ENCODE results near the gene SLC35F3. TPM values are rescaled to one million over a fixed set of nuclear protein-coding genes. Genes with fewer than 3 reads are reported as not detected.

SLC35F3 gene
- polyA plus RNA-seq, 1 donor from 2014 or later = 13.9 TPM

DNA sequence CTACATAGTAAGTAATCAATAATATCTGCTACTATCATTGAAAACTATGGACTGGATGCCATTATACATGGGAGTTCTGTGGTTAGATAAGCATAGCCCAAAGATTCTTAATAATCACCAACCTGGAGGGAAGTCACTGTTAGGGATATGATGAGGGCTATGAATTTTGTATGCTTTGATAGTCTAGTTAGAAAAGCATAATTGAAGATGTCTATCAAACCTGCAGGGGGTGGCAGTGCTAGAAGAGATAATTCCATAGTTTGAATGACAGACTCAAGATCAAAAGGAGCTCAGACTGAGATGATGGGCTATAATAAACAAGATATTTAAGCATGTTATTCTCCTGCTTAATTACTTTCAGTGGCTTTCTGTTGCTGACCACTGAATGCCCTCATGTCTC lies 453.4 kb downstream of the SLC35F3 start:
- no peak overlapping the region for H3K9ac ChIP-seq (ENCODE audit: low read length)
- TF ChIP-seq TAF1 (IDR thresholded peaks at IDR 0.05; ENCODE audit: low read depth) (no peak), POLR2AphosphoS5 (IDR thresholded peaks at IDR 0.05) (peak; percentile 59), EP300 (conservative IDR thresholded peaks at IDR 0.05; ENCODE audit: poor library complexity, severe bottlenecking) (peak; percentile 76)

DNA sequence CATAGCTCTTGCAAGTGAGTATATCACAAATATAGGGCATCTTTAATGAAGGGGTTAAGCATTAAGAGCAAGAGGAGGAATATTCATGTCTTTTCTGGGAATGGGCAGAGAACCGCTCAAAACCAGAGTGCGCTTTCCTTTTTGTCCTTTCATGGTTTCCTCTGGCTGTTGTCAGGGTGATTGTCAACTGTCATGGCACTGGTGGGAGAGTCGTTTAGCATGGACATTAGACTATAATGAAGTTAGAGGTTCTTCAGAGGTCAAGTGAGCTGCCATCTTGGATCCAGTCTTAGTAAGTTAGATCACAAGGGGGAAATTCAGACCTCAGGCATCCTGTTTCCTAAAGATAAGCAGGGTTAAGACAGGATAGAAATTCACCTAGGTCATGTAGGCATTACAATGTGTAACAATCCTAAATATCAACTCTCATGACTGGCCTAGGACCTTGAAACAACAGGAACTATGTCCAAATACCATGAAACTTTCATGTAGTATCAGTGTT lies 456.7 kb downstream of the SLC35F3 start:
- Histone ChIP-seq H3K4me3 (ENCODE audit: low read length) (no peak overlapping the region), H3K36me3 (ENCODE audit: insufficient read depth, low read length) (no peaks in the 10 kb centered on the region), H4K20me1 (ENCODE audit: insufficient read depth) (no peaks in the 10 kb centered on the region), H3K9me3 (ENCODE audit: low read length) (no peaks in the 10 kb centered on the region), H3K4me2 (ENCODE audit: low read length) (no peak overlapping the region), H3K27ac (ENCODE audit: low read length) (no peak overlapping the region), H3K9ac (ENCODE audit: low read length) (no peak overlapping the region), H3K9me2 (ENCODE audit: insufficient read depth, low read length) (no peaks in the 10 kb centered on the region), H3K79me2 (replicated peaks; ENCODE audit: insufficient read depth, low read length) (no peaks in the 10 kb centered on the region), H2AFZ (ENCODE audit: low read depth, low read length) (no peak overlapping the region), H3F3A (ENCODE audit: insufficient read depth, low read length, poor library complexity, severe bottlenecking) (no peaks in the 10 kb centered on the region), H3K27me3 (ENCODE audit: insufficient read depth, low read depth, low read length) (peaks cover 3% of the 10 kb centered on the region)
- no peak for TF ChIP-seq EZH2 (IDR thresholded peaks at IDR 0.05; ENCODE audit: borderline replicate concordance, insufficient read depth, low read length, poor library complexity, severe bottlenecking)
- no peak for TF ChIP-seq SMC3 (conservative IDR thresholded peaks at IDR 0.05; ENCODE audit: poor library complexity)
- no peak for TF ChIP-seq RAD21 (conservative IDR thresholded peaks at IDR 0.05)
- TF ChIP-seq CTCF (IDR thresholded peaks at IDR 0.05; ENCODE audit: poor library complexity, severe bottlenecking) = no peak
- no peak for TF ChIP-seq EP300 (conservative IDR thresholded peaks at IDR 0.05; ENCODE audit: poor library complexity, severe bottlenecking)
- TF ChIP-seq POLR2AphosphoS5 (IDR thresholded peaks at IDR 0.05) = no peak
- no peak for TF ChIP-seq MXI1 (conservative IDR thresholded peaks at IDR 0.05; ENCODE audit: poor library complexity, severe bottlenecking)
- TF ChIP-seq, protein P1, sequence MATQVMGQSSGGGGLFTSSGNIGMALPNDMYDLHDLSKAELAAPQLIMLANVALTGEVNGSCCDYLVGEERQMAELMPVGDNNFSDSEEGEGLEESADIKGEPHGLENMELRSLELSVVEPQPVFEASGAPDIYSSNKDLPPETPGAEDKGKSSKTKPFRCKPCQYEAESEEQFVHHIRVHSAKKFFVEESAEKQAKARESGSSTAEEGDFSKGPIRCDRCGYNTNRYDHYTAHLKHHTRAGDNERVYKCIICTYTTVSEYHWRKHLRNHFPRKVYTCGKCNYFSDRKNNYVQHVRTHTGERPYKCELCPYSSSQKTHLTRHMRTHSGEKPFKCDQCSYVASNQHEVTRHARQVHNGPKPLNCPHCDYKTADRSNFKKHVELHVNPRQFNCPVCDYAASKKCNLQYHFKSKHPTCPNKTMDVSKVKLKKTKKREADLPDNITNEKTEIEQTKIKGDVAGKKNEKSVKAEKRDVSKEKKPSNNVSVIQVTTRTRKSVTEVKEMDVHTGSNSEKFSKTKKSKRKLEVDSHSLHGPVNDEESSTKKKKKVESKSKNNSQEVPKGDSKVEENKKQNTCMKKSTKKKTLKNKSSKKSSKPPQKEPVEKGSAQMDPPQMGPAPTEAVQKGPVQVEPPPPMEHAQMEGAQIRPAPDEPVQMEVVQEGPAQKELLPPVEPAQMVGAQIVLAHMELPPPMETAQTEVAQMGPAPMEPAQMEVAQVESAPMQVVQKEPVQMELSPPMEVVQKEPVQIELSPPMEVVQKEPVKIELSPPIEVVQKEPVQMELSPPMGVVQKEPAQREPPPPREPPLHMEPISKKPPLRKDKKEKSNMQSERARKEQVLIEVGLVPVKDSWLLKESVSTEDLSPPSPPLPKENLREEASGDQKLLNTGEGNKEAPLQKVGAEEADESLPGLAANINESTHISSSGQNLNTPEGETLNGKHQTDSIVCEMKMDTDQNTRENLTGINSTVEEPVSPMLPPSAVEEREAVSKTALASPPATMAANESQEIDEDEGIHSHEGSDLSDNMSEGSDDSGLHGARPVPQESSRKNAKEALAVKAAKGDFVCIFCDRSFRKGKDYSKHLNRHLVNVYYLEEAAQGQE (IDR thresholded peaks at IDR 0.05; ENCODE audit: borderline replicate concordance) = no peak
- TF ChIP-seq TAF1 (IDR thresholded peaks at IDR 0.05; ENCODE audit: low read depth) = no peak

More for the DNA sequence above, 453.4 kb downstream of the SLC35F3 start:
- Histone ChIP-seq H3F3A (ENCODE audit: insufficient read depth, low read length, poor library complexity, severe bottlenecking) (no peaks in the 10 kb centered on the region), H3K4me2 (ENCODE audit: low read length) (peak overlapping the region; percentile 1), H3K27me3 (ENCODE audit: insufficient read depth, low read depth, low read length) (peaks cover 3% of the 10 kb centered on the region), H3K9me2 (ENCODE audit: insufficient read depth, low read length) (no peaks in the 10 kb centered on the region), H2AFZ (ENCODE audit: low read depth, low read length) (no peak overlapping the region), H3K4me3 (ENCODE audit: low read length) (no peak overlapping the region), H4K20me1 (ENCODE audit: insufficient read depth) (no peaks in the 10 kb centered on the region), H3K79me2 (replicated peaks; ENCODE audit: insufficient read depth, low read length) (no peaks in the 10 kb centered on the region), H3K27ac (ENCODE audit: low read length) (peak overlapping the region; percentile 15), H3K9me3 (ENCODE audit: low read length) (no peaks in the 10 kb centered on the region), H3K36me3 (ENCODE audit: insufficient read depth, low read length) (no peaks in the 10 kb centered on the region)
